Kidney glomerular epithelial cell (primary cell): ENCODE results near the gene GJA9.
"Not testable (repeated sequence)": the region's sequence is repeated elsewhere in the genome, so short reads cannot be mapped to it uniquely, and the experiment has no call there.

Experiments used
- DNase-seq: peaks from one replicate; lab custom pipeline; 2025; lab: John Stamatoyannopoulos, UW

GJA9 gene

DNA sequence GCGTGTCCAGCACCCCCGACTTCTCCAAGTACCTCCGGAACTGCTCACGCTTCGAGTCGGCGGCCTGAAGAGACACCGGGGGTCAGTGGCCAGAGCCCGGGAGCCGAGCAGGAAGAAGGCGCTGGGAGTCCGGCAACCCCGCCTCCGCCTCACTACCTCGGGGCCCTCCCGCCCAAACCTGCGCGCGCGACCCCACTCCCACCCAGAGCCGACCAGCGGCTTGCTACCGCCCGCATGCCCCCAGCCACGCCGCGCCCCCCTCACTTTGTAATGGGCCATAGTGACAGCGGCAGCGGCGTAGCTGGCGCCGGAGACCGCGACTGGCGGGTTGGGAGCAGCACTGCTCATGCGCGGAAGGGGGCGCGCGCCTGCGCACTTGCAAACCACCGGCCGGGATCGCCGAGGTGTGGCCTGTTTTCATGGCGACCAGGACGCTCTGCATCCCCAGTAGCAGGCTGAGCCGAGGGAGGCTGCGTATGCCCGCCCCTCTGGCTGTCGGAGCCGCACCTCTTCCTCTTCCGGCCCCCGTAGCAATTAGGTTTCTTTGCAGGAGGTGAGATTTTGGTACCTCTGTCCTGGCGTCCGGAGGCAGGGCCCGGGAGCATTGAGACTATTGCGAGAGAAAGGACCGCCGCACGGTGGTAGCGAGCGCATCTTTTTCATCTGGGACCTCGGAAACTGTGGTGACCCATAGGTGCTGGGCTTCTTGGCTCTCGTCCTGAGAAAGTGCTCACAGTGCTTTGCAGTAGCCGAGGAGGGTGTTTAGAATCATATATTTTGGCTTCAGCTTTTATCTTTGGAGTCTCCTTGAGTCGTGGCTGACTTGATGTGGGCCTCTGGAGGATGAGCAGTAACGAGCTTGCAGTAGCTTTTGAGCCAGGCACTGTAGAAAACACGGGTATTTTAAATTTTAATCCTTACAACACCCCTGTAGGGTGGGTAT, 8.1 kb downstream of the GJA9 start, which contains the start of gene MYCBP:
TSS of gene MYCBP (minus strand) at position 322 of the 943 bp plus-strand sequence. CDS start at position 279, 43 bp downstream.
- peak; percentile 96 for DNase-seq

DNA sequence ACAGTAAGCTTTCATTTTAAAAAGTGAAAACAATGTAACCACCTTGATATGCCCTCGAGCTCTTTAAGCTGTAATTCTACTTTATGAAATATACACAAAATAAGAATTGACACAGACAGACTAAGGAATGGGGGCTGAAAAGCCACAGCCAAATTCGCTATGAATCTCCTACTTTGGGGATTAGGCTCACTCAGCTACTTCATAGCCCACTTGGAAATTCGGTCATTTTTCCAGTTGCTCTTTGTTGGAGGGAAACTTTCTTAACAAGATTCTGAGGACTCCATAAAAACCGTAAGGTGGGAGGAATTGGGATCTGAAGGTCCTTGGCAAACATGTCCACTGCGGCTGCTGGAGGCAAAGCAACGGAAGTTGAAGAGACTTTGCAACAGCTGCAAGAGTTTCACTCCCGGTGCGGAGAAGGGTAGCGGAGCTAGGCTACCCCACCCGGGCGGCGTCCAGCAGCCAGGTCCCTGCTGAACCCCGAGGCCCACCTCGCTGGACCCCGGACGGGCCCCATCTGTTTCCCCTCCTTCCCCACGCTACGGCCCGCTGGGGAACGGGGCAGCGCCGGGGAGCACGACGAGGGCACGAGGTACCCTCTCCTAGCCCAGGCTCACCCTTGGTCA, 8.9 kb downstream of the GJA9 start:
- DNase-seq = no peak

DNA sequence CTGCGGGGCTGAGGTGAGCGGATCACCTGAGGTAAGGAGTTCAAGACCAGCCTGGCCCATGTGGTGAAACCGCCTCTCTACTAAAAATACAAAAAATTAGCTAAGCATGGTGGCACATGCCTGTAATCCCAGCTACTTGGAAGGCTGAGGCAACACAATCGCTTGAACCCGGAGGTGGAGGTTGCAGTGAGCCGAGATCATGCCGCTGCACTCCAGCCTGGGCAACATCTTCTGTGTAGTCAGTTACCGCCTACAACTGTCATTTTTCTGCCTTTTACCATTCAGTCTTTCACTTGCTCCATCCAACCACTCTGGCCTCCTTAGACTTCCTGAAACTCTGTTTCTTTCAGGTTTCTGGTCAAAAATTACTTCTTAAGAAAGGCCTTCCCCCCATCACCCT, 10.4 kb downstream of the GJA9 start:
- DNase-seq = no peak

DNA sequence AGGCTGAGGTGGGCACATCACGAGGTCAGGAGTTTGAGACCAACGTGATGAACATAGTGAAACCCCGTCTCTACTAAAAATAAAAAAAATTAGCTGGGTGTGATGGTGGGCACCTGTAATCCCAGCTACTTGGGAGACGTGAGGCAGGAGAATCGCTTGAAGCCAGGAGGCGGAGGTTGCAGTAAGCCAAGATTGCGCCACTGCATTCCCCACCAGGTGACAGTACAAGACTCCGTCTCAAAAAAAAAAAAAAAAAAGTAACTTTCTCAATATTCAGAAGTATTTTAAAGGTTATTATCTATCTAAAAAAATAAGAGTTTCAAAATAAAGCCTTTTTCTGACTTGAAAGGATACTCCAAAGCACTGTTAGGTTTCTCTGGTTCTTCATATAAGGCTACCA, 14.2 kb downstream of the GJA9 start:
- DNase-seq = no peak

DNA sequence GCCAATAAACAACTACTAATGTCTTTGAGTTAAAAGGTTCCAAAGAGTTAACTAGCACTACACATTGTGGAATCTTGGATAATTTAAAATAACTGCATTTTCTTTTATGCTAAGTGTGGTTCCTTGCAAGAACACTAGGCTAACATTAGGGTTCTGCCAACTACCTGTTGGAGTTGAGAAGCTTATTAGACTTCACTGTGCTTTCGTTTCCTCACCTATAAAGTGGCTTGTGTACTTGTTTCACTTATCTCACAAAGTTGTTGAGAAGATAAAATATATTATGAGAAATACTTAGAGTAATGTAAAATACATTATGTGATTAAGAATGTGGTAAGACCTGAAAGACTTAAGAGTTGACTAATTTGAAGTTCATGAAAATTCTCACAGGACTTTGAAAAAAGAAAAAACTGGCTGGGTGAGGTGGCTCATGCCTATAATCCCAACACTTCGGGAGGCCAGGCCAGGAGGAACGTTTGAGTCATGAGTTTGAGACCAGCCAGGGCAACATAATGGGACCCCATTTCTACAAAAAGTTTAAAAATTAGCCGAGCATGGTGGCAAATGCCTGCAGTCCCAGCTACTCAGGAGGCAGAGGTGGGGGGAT, 16.2 kb downstream of the GJA9 start:
- no peak for DNase-seq

DNA sequence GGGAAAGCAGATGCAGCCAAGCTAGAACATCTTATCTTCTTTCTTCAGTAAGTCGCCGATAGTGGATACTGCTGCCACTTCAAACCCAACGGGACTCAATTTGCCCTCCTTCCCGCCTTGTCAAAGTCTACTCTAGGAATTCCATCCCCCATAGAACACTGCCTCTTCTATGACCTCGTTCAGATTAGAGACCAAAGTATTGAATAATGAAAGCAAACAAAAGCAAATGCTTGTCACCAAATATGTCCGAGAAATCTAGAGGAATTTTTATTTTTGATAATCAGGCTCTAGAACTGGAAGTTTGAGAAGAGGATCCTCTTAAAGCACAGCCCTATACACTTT, 21.0 kb downstream of the GJA9 start:
- DNase-seq = no peak

DNA sequence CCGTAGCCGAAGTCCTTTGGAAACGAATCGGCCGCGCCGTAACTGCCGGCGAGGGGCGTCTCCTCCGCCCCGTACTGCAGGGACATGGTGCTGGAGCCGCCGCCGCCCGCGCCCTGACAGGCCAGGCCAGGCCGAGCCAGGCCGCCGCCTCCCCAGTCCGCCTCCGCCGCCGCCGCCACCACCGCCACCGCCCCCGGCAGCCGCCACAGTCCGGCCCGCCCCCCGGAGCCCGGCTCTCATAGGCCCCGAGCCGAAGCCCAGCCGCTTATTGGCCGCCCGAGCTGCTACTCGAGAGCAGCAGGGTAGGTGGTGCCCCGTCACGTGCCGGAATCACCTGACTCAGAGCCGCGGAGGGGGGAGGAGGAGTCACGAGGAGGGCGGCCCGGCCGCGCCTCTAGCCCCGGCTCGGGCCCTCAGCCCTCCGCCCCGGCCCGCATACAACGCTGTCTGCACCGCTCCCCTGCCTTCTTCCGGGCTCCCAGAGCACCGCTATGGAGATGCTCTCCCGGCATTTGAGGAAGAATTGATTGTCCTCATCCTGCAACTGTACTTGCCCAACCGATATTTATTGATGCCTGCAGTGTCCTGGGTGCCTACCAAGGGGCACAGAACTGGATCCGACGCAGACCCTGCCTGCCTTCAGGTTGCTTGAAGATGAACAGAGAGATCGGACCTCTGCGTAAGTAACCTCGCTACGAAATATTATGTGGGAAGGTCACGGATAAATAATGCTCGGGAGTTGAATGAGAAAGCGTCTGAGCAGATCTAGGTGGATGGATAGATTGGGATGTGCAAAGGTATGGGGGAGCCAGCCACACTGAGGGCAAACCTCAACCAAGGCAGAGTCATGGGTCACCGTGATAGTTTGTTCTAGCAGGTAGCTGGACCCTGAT, 21.6 kb downstream of the GJA9 start, which contains the start of gene RRAGC:
TSS of gene RRAGC (minus strand) at position 212 of the 893 bp plus-strand sequence. CDS start at position 86, 126 bp downstream.
- DNase-seq = peak; percentile 94

DNA sequence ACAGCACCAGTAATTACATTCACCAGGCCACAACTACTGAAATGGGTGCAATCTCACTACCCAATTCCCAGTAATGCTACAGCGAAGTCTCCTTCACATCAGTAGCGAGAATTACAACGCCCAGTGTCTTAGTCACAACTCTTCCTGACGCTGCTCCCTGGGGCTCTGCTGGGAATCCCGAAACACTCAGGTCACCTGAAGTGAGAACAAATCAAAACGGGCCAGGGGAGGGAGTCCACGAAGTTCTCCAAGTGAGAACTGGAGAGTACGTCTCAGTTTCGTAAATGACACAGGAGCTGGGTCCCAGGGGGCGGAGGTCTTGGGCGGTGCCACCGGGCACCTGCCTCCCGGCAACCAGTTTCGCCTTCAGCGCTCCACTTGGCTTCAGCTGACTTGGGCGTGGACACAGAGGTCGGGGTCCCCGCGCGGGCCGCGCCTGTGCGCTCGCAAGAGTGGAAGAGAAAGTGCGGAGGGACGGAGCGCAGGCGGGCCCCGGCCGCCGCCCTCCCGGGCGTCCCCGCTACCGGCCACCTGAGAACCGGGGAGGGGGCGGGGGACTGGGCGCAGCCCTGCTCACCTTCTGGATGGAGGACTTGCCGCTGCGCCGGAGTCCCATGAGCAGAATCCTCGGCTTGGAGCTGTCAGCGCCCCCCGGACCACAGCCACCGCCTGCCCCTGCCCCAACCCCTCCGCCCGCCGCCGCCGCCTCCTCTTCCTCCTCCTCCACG, 22.4 kb downstream of the GJA9 start:
- DNase-seq = peak; percentile 73

DNA sequence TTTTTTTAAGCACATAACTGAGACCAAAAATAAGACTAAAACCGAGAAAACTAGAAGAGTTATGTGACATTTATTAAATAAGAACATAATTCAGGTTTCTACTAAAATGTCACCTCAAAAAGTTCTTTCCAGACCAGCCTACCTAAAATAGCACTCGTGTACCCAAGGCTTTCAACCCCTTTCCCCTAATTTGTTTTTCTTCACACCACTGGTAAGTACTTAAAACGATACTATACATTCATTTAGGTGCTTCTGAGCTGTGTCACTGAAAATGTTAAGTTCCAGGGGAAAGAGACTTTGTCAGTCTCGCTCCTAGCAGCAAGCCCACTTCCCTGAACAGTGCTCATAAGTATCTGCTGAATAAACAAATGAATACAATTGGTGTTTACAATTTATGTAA, 28.6 kb downstream of the GJA9 start:
- no peak for DNase-seq

DNA sequence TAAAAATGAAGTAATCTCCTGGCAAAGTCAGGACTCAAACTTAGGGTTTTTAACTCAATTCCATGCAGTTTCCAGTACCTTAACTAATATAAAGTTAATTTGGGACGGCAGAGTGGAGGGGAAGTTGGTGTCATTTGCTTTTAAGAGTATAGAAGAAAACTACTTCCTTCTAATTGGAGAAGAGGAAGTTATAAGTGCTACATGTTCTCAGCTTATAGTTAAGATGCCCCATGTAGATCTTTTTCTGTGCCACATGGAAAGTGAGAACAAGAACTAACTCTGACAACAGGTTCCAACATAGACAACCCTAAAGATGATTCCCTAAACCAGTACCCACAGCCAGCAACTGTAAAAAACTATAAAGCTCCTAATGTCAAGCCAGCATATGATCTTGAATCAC, 33.3 kb downstream of the GJA9 start:
- DNase-seq = no peak

DNA sequence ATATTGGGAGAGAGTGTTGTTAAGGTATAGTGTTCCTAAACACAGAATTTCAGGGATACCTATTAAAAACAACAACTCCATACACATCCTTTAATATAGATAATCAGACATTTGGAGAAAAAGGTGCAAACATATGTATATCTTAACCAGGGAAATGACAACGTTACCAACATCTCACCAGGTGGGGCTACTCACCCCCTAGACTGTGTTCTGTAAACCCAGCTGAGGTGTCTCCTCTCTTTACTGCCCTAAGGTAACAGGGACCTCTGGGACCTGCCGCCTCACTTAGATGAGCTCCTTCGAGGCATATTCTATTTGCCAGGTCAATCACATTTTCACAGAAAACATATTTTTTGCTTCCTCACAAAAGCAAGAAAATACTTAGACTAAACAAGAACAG, 35.2 kb downstream of the GJA9 start:
- no peak for DNase-seq

DNA sequence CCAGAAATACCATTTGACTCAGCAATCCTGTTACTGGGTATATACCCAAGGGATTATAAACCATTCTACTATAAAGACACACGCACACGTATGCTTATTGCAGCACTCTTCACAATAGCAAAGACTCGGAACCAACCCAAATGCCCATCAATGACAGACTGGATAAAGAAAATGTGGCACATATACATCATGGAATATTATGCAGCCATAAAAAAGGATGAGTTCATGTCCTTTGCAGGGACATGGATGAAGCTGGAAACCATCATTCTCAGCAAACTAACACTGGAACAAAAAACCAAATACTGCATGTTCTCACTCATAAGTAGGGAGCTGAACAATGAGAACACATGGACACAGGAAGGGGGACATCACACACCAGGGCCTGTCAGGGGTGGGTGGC, 36.3 kb downstream of the GJA9 start:
- DNase-seq = not testable (repeated sequence)

DNA sequence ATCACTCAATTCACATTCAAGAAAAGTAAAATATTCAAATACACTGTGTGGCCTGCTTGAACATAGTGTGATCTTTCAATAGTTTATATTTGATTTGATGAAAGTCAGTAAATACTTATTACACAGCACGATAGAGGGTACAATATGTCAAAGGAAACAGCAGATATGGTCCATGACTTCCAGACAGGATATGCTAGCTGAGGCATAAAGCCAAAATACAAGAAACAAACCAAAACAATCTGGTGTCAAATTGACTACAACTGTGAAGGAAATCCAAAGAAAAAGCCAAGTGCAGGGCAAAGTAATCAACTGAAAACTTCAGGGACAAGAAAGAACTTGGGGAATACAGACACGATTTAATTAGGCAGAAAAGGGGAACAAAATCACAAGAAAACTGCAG, 41.1 kb downstream of the GJA9 start:
- DNase-seq = no peak

DNA sequence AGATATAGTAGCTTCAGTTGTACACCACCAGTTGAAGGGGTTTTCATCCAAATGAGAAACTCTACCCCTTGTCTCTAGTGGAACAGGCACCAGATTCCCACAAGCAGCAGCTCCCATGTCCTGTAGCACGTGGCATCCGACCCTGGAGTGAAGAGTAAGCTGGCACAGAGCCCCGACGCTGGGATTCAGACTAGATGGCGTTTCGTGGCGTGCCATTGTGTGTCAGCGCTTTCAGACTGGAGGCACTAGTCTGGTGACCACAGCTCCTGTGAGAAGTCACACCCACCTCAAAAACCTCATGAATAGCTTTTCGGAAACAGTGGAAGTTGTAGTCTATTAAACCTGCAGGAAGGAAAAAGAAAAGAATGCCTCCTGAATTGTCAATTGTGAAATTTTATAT, 42.0 kb downstream of the GJA9 start:
- DNase-seq = no peak

DNA sequence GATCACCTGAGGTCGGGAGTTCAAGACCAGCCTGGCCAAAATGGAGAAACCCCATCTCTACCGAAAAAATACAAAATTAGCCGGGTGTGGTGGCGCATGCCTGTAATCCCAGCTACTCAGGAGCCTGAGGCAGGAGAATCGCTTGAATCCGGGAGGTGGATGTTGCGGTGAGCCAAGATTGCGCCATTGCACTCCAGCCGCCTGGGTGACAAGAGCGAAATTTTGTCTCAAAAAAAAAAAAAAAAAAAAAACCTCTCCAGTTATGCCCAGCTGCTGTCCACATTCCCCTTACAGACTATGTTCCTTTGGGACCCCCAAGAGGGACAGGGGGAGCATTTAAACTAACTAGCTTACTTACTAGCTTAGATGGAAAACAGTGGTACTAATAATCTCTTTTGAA, 45.1 kb downstream of the GJA9 start:
- DNase-seq = not testable (repeated sequence)

DNA sequence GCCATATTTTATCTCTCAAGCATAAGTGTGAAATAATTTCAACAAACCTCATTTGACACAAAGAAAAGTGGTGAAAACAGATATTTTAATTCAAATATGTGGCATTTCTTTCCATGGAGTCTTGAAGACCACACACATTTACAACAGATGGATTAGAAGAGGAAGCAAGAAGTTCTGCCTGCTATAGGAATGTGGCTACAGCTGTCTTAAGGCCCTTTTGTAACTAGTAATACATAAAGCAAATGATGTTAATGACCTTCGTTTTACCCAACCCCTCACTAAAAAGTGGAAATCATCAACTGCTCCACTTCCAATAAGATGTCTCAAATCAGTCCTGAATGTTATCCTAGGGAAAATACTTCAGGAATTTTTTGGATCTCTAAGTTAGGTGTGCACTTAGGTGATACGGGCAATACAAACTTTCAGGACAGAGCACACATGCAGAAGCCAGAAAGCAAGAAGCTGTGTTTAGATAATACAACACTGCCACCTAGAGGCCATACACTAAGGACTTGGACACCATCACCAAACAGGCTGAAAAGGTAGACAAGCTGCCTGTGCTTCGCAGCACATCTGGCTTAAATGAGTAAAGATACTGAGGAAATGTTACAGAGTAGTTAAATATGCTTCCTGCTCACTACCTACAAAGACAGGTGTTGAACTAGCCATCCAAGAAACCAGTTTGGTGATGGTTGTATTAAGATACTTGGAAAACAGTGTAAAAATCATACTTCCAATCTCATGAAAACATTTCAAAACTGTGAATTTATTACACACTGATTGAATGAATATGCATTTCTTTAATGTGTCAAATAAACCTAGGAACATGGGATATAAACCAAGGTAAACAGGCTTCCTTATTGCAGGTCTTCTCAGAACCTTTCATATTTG, 46.2 kb downstream of the GJA9 start:
- DNase-seq = peak; percentile 85

DNA sequence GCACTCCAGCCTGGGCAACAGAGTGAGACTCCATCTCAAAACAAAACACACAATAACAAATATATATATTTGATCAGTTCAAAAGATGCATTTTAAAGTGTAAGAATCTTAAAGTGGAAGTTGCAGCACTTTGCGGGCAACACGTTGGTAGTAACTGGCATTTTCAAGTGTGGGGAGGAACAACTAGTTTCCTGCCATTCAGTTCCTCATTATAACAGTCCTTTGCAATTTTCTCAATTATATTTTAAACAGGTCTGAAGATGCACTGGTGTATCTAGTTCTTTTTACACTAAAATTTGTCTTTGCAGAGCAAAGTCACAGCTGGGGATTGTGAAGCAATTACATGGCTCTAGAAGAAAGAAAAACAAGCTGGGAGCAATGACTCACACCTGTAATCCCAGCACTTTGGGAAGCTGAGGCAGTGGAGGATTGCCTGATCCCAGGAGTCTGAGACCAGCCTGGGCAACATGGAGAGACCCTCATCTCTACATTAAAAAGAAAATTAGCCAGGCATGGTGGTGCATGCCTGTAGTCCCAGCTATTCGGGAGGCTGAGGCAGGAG, 47.1 kb downstream of the GJA9 start:
- no peak for DNase-seq

DNA sequence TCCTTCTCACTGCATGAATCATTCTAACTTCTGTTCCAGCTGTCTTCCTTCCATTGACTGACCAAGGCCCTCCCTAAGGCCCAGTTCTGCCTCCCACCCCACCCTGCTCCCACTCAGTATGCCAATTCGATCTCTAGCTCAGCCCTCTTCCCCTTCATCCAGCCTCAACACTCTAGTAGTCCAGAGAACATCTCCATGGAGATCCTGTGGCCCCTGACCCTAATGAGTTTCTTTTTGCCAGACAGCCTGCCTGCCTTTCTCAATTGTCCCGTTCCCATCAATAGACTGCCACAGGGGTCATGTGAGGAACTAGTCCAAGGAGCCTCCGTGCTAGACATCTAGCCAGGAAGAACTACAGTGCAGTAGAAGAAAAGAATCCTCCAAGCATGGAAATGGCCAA, 48.2 kb downstream of the GJA9 start:
- no peak for DNase-seq

DNA sequence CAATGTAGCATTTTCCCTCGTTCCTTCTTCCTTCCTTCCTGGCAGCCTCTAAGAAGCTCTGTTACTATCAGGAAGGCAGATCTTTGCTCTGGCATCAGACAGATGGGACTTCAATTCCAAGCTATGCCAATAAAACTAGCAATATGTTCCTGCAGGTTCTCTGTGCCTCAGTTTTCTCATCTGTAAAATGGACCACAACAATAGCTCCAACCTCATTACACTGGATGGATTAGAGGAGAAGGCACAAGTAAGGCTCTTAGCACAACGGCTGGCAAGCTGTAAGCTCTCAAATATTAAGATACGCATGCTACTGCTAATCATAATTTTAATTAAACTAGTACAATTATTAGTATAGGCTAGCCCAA, 49.0 kb downstream of the GJA9 start:
- DNase-seq = no peak
